Mesenchymal stem cell (in vitro differentiated cells and primary cell): ENCODE data around the gene RAB3C.
A peak's percentile ranks its signal among the peaks of the same experiment; 100 is the strongest.

Experiments
- DNase-seq: peaks from one replicate; pipeline ENCODE4 v3.0.0-alpha.2; 2013
- H2AFZ ChIP-seq: one replicate; pipeline ENCODE4 v1.6.1; 2013; ENCODE audit warnings: low read depth, mild to moderate bottlenecking, control low read depth, inconsistent platforms, low read length, moderate library complexity
- H2AK5ac ChIP-seq: 2 replicates; pipeline ENCODE4 v1.6.1; 2013; ENCODE audit warnings: low read length, moderate library complexity, mild to moderate bottlenecking, inconsistent platforms; ENCODE audit not compliant: severe bottlenecking
- H2BK120ac ChIP-seq: one replicate; pipeline ENCODE4 v1.6.1; 2013; ENCODE audit warnings: low read depth, mild to moderate bottlenecking, inconsistent platforms, low read length, moderate library complexity
- H2BK12ac ChIP-seq, 2 experiments: one replicate each; pipeline ENCODE4 v1.6.1; 2013; ENCODE audit warnings: inconsistent platforms in 2 of 2, low read length in 2 of 2, mild to moderate bottlenecking in 2 of 2, moderate library complexity in 2 of 2, control low read depth in 1 of 2
- H2BK15ac ChIP-seq: one replicate; pipeline ENCODE4 v1.6.1; 2013; ENCODE audit warnings: mild to moderate bottlenecking, low read depth, inconsistent platforms; ENCODE audit not compliant: poor library complexity, severe bottlenecking
- H2BK5ac ChIP-seq: 2 replicates; pipeline ENCODE4 v1.6.1; 2013; ENCODE audit warnings: low read depth, mild to moderate bottlenecking, low read length, control low read depth, inconsistent platforms; ENCODE audit not compliant: poor library complexity, severe bottlenecking
- H3K14ac ChIP-seq, 2 experiments: one replicate each; pipeline ENCODE4 v1.6.1; 2013; ENCODE audit warnings: inconsistent platforms in 2 of 2, low read length in 2 of 2, control low read depth in 1 of 2, mild to moderate bottlenecking in 1 of 2, moderate library complexity in 1 of 2
- H3K18ac ChIP-seq, 2 experiments: one replicate each; pipeline ENCODE4 v1.6.1; 2013; ENCODE audit warnings: inconsistent platforms in 2 of 2, low read length in 2 of 2, control low read depth in 1 of 2, low read depth in 1 of 2, mild to moderate bottlenecking in 1 of 2
- H3K23ac ChIP-seq, 2 experiments: one replicate each; pipeline ENCODE4 v1.6.1; 2013; ENCODE audit warnings: inconsistent platforms in 2 of 2, low read length in 2 of 2, mild to moderate bottlenecking in 2 of 2, moderate library complexity in 2 of 2, control low read depth in 1 of 2
- H3K27ac ChIP-seq: 2 replicates; pipeline ENCODE4 v1.5.1; 2013; ENCODE audit warnings: mild to moderate bottlenecking, moderate library complexity, low read length, control low read depth, inconsistent platforms; ENCODE audit not compliant: poor library complexity, severe bottlenecking
- H3K27me3 ChIP-seq, 2 experiments: 2 replicates each; pipeline versions ENCODE4 v1.6.1 to v1.7.0; 2013; ENCODE audit warnings: low read length in 2 of 2, mild to moderate bottlenecking in 2 of 2, moderate library complexity in 2 of 2, control low read depth in 1 of 2, inconsistent platforms in 1 of 2; ENCODE audit not compliant: control insufficient read depth in 1 of 2, insufficient read depth in 1 of 2
- H3K36me3 ChIP-seq, 2 experiments: 2 replicates each; pipeline versions ENCODE4 v1.6.1 to v1.7.0; 2013; ENCODE audit warnings: low read length in 2 of 2, control low read depth in 1 of 2, inconsistent platforms in 1 of 2, low read depth in 1 of 2, mild to moderate bottlenecking in 1 of 2; ENCODE audit not compliant: insufficient read depth in 2 of 2, control insufficient read depth in 1 of 2
- H3K4ac ChIP-seq, 2 experiments: one replicate each; pipeline ENCODE4 v1.6.1; 2013; ENCODE audit warnings: inconsistent platforms in 2 of 2, low read length in 2 of 2, mild to moderate bottlenecking in 2 of 2, moderate library complexity in 2 of 2, control low read depth in 1 of 2, low read depth in 1 of 2
- H3K4me1 ChIP-seq: 2 replicates; pipeline ENCODE4 v1.6.1; 2013; ENCODE audit warnings: low read depth, low read length, control low read depth; ENCODE audit not compliant: control insufficient read depth, insufficient read depth
- H3K4me2 ChIP-seq: 2 replicates; pipeline ENCODE4 v1.6.1; 2013; ENCODE audit warnings: low read length, mild to moderate bottlenecking, inconsistent platforms; ENCODE audit not compliant: poor library complexity, severe bottlenecking
- H3K4me3 ChIP-seq, 2 experiments: 2 replicates each; pipeline versions ENCODE4 v1.5.1 to v1.7.0; 2013; ENCODE audit warnings: low read length in 2 of 2, mild to moderate bottlenecking in 2 of 2, control low read depth in 1 of 2, low read depth in 1 of 2; ENCODE audit not compliant: insufficient read depth in 1 of 2
- H3K79me1 ChIP-seq: replicated peaks from 2 replicates; pipeline ENCODE4 v1.6.1; 2013; ENCODE audit warnings: mild to moderate bottlenecking, control low read depth, low read length, inconsistent platforms; ENCODE audit not compliant: poor library complexity, severe bottlenecking
- H3K9ac ChIP-seq: 2 replicates; pipeline ENCODE4 v1.7.0; 2013; ENCODE audit warnings: mild to moderate bottlenecking, low read length, moderate library complexity
- H3K9me3 ChIP-seq: 2 replicates; pipeline ENCODE4 v1.7.0; 2013; ENCODE audit warnings: mild to moderate bottlenecking, low read length; ENCODE audit not compliant: control insufficient read depth
- H4K8ac ChIP-seq: one replicate; pipeline ENCODE4 v1.6.1; 2013; ENCODE audit warnings: inconsistent platforms, mild to moderate bottlenecking, low read length, moderate library complexity
- H4K91ac ChIP-seq: one replicate; pipeline ENCODE4 v1.6.1; 2013; ENCODE audit warnings: mild to moderate bottlenecking, low read length, inconsistent platforms
- WGBS: methylation state at CpG from one replicate; pipeline ENCODE4 v1.1.7; 2013; ENCODE audit warnings: mixed read lengths; 5-methylcytosine and 5-hydroxymethylcytosine counted together

RAB3C gene

DNA sequence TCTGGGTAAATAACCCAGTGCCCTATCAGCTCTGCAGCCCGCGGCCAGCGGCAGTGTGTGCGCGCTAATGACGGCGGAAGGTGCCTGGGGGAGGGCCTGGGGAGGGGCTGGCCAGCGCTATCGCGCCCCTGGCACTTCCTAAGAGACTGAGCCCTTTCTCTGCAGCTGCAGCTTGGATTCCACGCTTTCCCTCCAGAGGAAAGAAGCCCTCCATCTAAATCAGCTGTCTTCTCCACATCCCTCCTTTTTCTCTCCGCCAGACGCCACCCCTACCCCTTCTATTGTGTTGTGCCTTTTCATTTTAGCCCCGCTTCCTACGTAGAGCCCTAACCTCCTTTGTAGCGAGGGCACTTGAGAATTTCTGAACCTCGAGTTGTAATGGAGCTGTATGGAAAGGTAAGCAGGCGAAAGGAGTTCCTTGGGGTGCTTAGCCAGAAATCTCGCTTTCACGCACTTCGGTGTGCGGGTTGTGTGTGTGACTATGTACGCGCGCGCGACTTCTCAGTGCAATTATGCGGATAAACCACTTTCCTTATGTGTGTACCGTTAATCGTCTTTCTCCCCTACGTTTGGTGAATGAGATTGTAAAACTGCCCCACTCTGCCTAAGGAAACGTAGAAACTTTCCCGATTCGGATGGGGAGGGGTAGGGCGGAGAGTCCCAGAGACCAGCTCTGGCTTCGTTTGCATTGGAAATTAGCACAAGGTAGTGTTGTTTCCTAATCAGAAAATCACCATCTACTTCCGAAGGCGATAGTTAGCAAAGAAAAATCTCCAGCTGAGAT is 664 bp upstream of the RAB3C start:
- Histone ChIP-seq H4K8ac (no peak overlapping the region), H3K14ac (no peak overlapping the region), H3K4me1 (peaks cover 10% of the 10 kb centered on the region), H3K23ac (no peak overlapping the region), H3K79me1 (no peaks in the 10 kb centered on the region), H3K9ac (peak overlapping the region; percentile 60), H2BK120ac (no peak overlapping the region), H3K4me2 (peak overlapping the region; percentile 89), H2BK15ac (no peak overlapping the region), H2BK5ac (no peak overlapping the region), H2AK5ac (no peak overlapping the region), H3K27ac (no peak overlapping the region), H3K9me3 (no peaks in the 10 kb centered on the region), H3K27me3 (peaks cover 14 to 27% of the 10 kb centered on the region in 2 experiments), H4K91ac (no peak overlapping the region), H3K4ac (no peak overlapping the region), H3K4me3 (peak overlapping the region; percentile 57 to 92), H3K36me3 (no peaks in the 10 kb centered on the region), H3K18ac (no peak overlapping the region), H2AFZ (peak overlapping the region; percentile 93), H2BK12ac (no peak overlapping the region)
- under 1% methylated on average over 32 of the region's 38 CpGs for WGBS
- no peak for DNase-seq

DNA sequence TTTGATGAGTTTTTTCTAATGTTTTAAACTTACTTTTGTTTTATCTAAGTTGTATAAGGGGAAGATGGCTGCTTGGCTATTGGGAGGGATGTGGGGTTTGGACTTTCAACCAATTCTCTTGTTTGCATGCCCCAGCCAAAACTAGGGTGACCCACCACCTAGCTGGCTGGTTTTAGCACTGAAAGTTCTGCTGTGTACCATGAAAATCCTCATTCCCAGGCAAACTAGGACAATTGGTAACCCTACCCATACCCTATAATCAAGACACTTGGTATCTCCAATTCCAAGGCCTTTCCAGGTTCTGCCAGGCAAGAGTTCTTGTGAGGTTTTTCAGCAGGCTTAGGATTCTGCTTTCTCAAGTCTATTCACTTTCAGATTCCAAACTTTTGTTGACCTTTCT is 13.1 kb downstream of the RAB3C start:
- Histone ChIP-seq H2BK12ac (no peak overlapping the region), H3K27ac (no peak overlapping the region), H4K91ac (no peak overlapping the region), H3K18ac (no peak overlapping the region), H3K23ac (no peak overlapping the region), H3K4me2 (no peak overlapping the region), H3K4ac (no peak overlapping the region), H3K14ac (no peak overlapping the region), H3K27me3 (no peaks in the 10 kb centered on the region), H3K79me1 (no peaks in the 10 kb centered on the region), H4K8ac (no peak overlapping the region), H3K4me3 (no peak overlapping the region), H3K4me1 (no peaks in the 10 kb centered on the region), H2BK15ac (no peak overlapping the region), H3K9me3 (no peaks in the 10 kb centered on the region), H2BK120ac (no peak overlapping the region), H3K36me3 (no peaks in the 10 kb centered on the region), H2BK5ac (no peak overlapping the region), H2AK5ac (no peak overlapping the region), H2AFZ (no peak overlapping the region), H3K9ac (no peak overlapping the region)
- no peak for DNase-seq

GRCh38 chr5:58598440-58598839 is 15.6 kb downstream of the RAB3C start:
- Histone ChIP-seq H3K27me3 (no peaks in the 10 kb centered on the region), H3K9ac (no peak overlapping the region), H3K4me3 (no peak overlapping the region), H2BK12ac (no peak overlapping the region), H3K4me2 (no peak overlapping the region), H4K91ac (no peak overlapping the region), H3K27ac (no peak overlapping the region), H2AFZ (no peak overlapping the region), H3K4ac (no peak overlapping the region), H3K14ac (no peak overlapping the region), H3K23ac (no peak overlapping the region), H3K9me3 (no peaks in the 10 kb centered on the region), H2BK120ac (no peak overlapping the region), H3K18ac (no peak overlapping the region), H2BK15ac (no peak overlapping the region), H3K36me3 (no peaks in the 10 kb centered on the region), H4K8ac (no peak overlapping the region), H2AK5ac (no peak overlapping the region), H3K79me1 (no peaks in the 10 kb centered on the region), H3K4me1 (no peaks in the 10 kb centered on the region), H2BK5ac (no peak overlapping the region)
- no peak for DNase-seq
- no CpG with 5 or more reads among the region's 1 CpG for WGBS

DNA sequence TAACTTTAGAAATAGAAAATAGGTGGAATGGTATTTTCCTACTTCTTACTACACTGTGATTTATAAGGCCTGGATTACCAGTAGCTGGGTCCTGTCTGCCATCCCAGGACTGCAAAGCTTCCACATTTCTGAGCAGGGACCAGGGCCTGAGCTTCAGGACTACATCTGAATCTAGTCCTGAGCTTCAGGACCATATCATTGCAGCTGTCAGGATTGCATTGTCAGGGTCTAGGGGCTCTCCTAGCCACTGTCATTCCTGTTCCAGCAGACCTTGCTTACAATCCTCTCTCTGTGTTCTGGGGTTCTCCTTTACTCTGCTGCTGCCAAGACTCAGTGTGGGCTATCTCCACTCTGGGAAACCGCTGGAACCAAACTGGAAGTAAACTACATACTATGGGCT is 16.3 kb downstream of the RAB3C start:
- no peak overlapping the region for H2BK15ac ChIP-seq
- WGBS: no CpG with 5 or more reads among the region's 1 CpG
- no peak overlapping the region for H3K4me2 ChIP-seq
- H3K79me1 ChIP-seq: no peaks in the 10 kb centered on the region
- H4K8ac ChIP-seq: no peak overlapping the region
- no peak overlapping the region for H3K4ac ChIP-seq
- H2AK5ac ChIP-seq: no peak overlapping the region
- H2BK120ac ChIP-seq: no peak overlapping the region
- no peaks in the 10 kb centered on the region for H3K9me3 ChIP-seq
- no peak for DNase-seq
- no peak overlapping the region for H4K91ac ChIP-seq
- no peak overlapping the region for H3K23ac ChIP-seq
- H2BK5ac ChIP-seq: no peak overlapping the region
- no peaks in the 10 kb centered on the region for H3K4me1 ChIP-seq
- H3K27me3 ChIP-seq: no peaks in the 10 kb centered on the region
- no peak overlapping the region for H3K18ac ChIP-seq
- no peaks in the 10 kb centered on the region for H3K36me3 ChIP-seq
- no peak overlapping the region for H3K27ac ChIP-seq
- no peak overlapping the region for H3K14ac ChIP-seq
- no peak overlapping the region for H2AFZ ChIP-seq
- no peak overlapping the region for H2BK12ac ChIP-seq
- no peak overlapping the region for H3K9ac ChIP-seq
- H3K4me3 ChIP-seq: no peak overlapping the region
